ENCODE measurements around the gene MYO1D.

Gene MYO1D

GRCh38 chr17:32820440-32820839 is 56.5 kb downstream of the MYO1D start:
- no peak for DNase-seq (ENCODE audit: low read depth, low spot score)

DNA sequence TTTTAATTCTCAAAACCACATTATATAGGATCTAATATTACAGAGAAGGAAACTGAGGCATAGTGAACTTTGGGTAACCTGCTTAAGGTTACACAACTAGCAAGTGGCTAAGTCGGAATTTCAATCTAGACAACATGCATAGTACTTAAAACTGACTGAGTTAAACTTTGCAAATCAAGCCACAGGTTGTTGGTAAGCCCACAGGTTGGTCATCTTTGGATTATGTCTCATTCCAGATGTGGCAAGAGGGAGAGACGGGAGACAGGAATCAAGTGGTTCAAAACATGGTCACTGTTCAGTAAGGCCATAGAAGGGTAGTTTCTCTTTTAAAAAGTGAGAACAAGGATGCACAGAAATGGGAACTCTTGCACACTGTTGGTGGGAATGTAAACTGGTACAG is 57.1 kb downstream of the MYO1D start:
- DNase-seq (ENCODE audit: low read depth, low spot score): no peak

GRCh38 chr17:32819035-32819434 is 57.9 kb downstream of the MYO1D start:
- no peak for DNase-seq (ENCODE audit: low read depth, low spot score)

- no peak for DNase-seq (ENCODE audit: low read depth, low spot score)
Observed at GRCh38 chr17:32815460-32815859, 61.5 kb downstream of the MYO1D start.

DNA sequence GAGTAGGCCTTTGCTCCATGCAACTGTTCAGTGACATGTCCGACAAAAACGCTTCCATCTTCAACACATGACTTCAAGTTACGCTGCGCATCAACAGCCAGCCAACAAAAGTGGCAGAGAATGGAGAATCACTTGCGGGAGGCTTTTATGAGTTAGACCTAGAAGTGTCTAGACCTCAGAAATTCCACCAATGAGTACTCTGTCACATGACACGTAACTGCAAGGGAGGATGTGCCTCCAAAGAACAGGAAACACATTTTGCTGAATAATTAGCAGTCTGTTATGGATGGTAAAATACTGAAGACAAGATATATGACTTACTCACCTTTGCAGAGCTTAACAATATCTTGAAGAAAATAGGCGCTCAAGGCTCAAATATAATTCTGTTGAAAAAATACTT is 62.1 kb downstream of the MYO1D start:
- no peak for DNase-seq (ENCODE audit: low read depth, low spot score)

DNA sequence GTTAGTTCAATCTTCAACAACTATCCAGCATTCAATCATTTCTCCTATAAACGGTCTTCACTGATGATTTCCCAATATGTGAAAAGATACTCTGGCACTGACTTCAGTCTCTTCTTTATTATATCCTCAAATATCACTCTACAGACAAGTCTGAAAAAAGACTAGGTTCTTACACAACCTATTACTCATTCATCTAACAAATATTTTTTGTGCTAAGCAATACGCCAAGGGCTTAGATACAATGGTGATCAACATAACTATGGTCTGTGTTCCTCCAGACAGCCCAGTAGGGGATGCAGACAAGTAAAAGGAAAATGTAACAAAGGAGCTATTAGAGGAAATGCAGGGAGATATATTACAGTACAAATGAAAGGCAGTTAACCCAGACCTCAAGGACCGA is 63.9 kb downstream of the MYO1D start:
- no peak for DNase-seq (ENCODE audit: low read depth, low spot score)

GRCh38 chr17:32810690-32811089 is 66.2 kb downstream of the MYO1D start:
- no peak for DNase-seq (ENCODE audit: low read depth, low spot score)

GRCh38 chr17:32807577-32807976 is 69.3 kb downstream of the MYO1D start:
- no peak for DNase-seq (ENCODE audit: low read depth, low spot score)

DNA sequence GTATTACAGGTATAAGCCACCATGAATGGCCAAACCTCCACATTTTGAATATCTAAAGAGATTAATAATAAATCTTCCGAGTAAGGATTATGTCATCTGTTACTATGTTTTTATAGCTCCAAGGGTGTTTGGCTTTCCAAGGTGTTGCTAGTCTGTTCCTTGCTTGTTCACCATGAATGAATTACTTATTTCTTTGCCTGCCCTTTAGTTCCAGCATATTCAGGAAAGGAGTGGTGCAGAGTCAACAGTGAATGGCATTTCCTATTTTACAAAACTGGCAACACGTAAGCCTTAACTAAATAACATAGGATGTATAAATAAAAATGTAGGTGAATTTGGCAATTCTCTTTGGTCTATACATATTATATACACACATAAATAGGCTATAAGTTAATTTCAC is 70.3 kb downstream of the MYO1D start:
- DNase-seq (ENCODE audit: low read depth, low spot score): no peak

DNA sequence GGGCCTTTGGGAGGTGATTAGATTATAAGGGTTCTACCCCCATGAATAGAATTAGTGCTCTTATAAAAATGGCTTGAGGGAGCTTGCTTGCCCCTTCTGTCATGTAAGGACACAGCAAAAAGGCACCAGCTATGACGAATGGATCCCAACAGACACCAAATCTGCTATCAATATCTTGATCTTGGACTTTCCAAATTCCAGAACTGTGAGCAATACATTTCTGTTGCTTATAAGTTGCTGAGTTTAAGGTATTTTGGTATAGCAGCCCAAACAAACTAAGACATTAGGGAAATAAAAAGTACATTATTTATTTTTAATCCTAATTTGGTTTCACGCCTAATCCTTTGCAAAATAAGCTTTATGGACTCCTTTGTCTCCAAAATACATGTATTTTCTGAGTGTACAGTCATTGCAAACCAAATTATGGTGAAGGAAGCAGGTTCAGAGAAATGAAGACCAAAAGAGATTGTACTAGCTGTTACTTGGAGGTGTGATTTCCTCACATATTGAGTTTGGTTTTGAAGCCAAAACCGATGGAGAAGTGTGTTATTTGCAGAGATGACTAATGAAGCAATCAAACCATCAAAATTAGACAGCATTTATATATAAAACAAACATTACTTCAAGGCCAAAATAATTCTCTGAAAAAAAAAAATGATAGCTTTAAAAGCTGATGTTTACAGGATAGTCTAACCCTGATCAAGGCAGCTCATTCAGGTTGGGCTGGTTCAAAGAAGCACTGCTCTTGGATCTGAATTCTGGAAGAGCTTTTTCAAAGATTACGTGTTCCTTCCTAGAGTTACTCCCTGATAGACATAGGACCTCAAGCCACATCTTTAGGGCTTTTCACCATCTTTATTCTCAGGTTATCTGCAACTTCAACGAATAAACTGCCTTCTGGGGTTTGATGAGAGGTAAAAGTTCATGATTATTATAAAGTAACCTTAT is 71.6 kb downstream of the MYO1D start:
- no peak for DNase-seq (ENCODE audit: low read depth, low spot score)

GRCh38 chr17:32803544-32803943 is 73.4 kb downstream of the MYO1D start:
- no peak for DNase-seq (ENCODE audit: low read depth, low spot score)

DNA sequence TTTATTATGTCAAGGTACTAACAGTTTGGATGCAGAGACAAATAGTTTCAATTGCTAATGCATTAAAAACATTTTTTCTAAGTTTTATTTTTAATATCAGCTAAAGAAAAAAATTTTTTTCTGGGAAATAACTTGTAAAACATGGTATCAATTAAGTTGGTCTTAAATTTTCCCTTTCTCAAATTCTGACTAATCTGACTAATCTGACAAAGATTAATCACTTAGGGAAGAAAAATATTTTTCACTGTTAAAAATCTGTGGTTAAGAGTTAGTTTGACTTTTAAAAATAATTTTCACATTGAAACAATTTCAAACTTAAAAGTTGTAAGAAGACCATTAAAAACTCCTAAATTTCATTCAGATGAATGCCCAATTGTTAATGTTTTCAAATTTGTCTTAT is 74.6 kb downstream of the MYO1D start:
- DNase-seq (ENCODE audit: low read depth, low spot score): no peak

- DNase-seq (ENCODE audit: low read depth, low spot score): no peak
Observed at GRCh38 chr17:32801641-32802040, 75.3 kb downstream of the MYO1D start.

DNA sequence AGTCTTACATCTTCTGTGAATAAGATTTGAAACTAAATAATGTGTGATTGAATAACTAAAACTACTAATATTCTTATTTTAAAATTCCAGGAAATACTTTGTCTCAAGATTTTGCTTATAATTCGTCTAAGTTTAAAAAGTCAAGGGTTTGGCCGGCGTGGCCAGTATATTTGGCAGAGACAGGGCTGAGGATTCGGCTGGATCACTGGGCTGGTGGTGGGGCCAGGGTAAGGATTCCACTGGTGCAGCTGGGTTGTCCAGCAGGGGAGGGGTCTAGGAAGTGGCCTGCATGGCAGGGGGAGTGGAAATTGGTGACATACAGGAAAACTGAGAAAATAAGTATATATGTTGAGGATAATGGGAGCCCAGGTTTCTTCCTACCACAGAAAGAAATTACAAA is 75.7 kb downstream of the MYO1D start:
- DNase-seq (ENCODE audit: low read depth, low spot score): no peak

DNA sequence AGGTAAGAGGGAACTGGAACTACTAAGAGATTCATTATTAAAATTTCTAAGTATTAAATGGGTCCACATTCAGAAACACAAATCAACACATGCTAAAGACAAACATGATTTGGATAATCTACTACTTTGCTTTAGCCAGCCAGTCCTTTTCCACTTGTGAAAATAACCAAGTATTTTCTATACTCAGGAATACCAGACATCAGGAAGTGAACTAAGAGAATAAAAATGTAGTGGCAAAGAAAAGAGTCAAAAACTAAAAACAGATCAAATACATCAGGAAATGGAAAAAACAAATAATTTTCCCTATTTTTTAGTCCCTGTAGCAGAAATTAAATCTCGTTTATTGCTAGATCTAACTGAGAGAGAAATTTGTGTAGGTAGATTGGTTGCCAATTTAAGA is 78.0 kb downstream of the MYO1D start:
- DNase-seq (ENCODE audit: low read depth, low spot score): no peak

DNA sequence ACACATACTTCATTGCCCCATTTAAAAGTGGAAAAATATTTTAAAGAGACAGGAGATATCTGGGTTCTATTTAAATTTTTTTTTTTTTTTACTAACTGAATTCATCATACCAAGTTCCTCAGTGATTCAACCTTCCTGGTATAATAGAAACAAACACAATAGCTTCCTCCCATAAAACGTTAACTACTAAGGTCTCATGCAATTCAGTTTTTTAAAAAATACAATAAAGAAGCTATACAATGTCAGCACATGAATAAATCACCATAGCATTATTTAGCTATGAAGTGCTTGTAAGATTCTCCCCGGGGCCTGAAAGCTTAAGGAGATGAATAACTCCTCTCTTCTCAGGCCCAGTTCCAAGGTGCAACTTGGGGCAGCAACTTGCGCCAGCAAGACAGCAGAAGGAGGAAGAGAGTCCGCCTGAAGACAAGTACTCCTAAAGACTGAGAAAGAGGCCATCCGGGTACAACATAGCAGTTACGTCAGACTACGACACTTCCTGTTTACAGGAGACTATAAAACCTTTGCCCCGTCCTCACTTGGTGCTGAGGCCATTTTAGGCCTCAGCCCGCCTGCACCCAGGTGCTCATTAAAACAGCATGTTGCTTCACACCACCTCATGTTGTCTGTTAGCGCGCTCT is 81.5 kb downstream of the MYO1D start:
- DNase-seq (ENCODE audit: low read depth, low spot score): no peak

DNA sequence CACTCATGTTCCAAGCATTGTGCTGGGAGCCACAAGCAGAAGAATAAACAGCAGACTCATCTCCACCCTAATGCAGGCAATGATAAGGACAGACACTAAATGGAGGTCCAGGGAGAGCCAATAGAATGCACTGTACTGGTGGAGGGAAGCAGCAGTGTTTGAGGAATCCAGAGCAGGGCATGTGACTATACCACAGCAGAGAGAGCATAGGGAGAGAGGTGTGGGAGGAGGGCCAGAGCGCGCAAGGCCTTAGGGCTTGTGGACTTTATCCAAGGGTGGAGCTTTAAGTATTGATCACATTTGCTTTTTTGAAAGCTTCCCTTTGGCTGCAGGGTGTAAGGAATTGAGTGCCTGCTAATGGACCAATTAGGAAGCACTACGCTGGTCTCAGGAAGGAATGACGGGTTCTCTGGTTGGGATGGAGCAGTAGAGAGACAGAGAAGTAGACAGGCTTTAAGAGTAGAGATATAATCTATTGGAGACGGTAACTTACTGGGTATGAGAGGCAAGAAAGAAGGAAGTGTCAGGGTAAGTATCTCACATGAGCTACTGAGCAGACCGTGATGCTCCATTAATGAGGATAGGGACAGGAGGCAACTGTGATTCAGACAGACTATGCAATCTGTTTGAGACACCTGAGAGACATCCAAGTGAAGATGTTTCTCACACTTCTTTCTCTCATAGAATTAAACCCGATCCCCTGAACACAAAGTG is 82.2 kb downstream of the MYO1D start:
- DNase-seq (ENCODE audit: low read depth, low spot score): no peak

- DNase-seq (ENCODE audit: low read depth, low spot score): no peak
Observed at GRCh38 chr17:32793841-32794240, 83.1 kb downstream of the MYO1D start.

- no peak for DNase-seq (ENCODE audit: low read depth, low spot score)
Observed at GRCh38 chr17:32792207-32792606, 84.7 kb downstream of the MYO1D start.

DNA sequence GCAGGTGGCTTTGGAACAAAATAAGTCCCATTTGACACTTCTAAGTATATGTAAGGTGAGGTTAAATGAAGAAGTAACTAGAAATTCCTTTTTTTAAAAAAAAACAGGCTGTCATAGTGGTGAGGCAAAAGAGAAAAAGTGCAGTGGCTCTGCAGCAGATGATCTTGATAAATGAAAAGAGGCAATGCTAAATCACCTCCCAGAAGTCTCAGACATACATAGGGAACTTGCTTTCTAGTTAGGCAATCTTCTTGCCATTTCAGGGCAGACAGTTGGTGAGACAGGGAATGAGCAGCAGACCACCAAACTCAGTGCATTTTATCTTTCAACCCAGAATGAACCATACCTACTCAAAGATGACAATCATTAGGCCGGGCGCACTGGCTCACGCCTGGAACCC is 90.8 kb downstream of the MYO1D start:
- DNase-seq (ENCODE audit: low read depth, low spot score): no peak

GRCh38 chr17:32784113-32784512 is 92.8 kb downstream of the MYO1D start:
- no peak for DNase-seq (ENCODE audit: low read depth, low spot score)

- DNase-seq (ENCODE audit: low read depth, low spot score): no peak
Observed at GRCh38 chr17:32783602-32784001, 93.3 kb downstream of the MYO1D start.

GRCh38 chr17:32780721-32781120 is 96.2 kb downstream of the MYO1D start:
- no peak for DNase-seq (ENCODE audit: low read depth, low spot score)

Data from iPS DF 19.7 (cell line).